ELF-1 (cell line): Measurements from ENCODE around the gene OR4F15.
"Not testable (repeated sequence)": the region's sequence is repeated elsewhere in the genome, so short reads cannot be mapped to it uniquely, and the experiment has no call there.

ENCODE experiments used
- DNase-seq: peaks from one replicate; pipeline ENCODE4 v3.0.0-alpha.2; 2016; ENCODE audit warnings: low read depth, low spot score

Gene OR4F15

GRCh38 chr15:101811902-101812301 lies at the start of gene OR4F15:
Gene OR4F15 (plus strand): TSS chr15:101812202. CDS start chr15:101818187, 5,985 bp downstream.
- DNase-seq, result no peak

- not testable (repeated sequence) for DNase-seq
Measured at GRCh38 chr15:101764669-101765339, 47.2 kb upstream of the OR4F15 start.

- DNase-seq, result not testable (repeated sequence)
Measured at GRCh38 chr15:101765340-101765671, 46.7 kb upstream of the OR4F15 start.

- DNase-seq, result no peak
Measured at GRCh38 chr15:101765772-101766456, 46.1 kb upstream of the OR4F15 start.

GRCh38 chr15:101767083-101767640 lies 44.8 kb upstream of the OR4F15 start:
- DNase-seq, result peak; percentile 18

GRCh38 chr15:101772921-101773320 lies 39.1 kb upstream of the OR4F15 start:
- no peak for DNase-seq

- peak; percentile 14 for DNase-seq
Measured at GRCh38 chr15:101773496-101774100, 38.4 kb upstream of the OR4F15 start.

- DNase-seq, result no peak
Measured at GRCh38 chr15:101775136-101775535, 36.9 kb upstream of the OR4F15 start.

GRCh38 chr15:101778576-101778975 lies 33.4 kb upstream of the OR4F15 start:
- DNase-seq, result not testable (repeated sequence)

GRCh38 chr15:101780225-101780624 lies 31.8 kb upstream of the OR4F15 start:
- DNase-seq, result not testable (repeated sequence)

- DNase-seq, result peak; percentile 44
Measured at GRCh38 chr15:101781928-101782327, 30.1 kb upstream of the OR4F15 start.

GRCh38 chr15:101784644-101785043 lies 27.4 kb upstream of the OR4F15 start:
- DNase-seq, result no peak

- not testable (repeated sequence) for DNase-seq
Measured at GRCh38 chr15:101786422-101786821, 25.6 kb upstream of the OR4F15 start.

- DNase-seq, result not testable (repeated sequence)
Measured at GRCh38 chr15:101788001-101788400, 24.0 kb upstream of the OR4F15 start.

GRCh38 chr15:101788503-101789269 lies 23.3 kb upstream of the OR4F15 start:
- DNase-seq, result not testable (repeated sequence)

- DNase-seq, result not testable (repeated sequence)
Measured at GRCh38 chr15:101790748-101791147, 21.3 kb upstream of the OR4F15 start.

- not testable (repeated sequence) for DNase-seq
Measured at GRCh38 chr15:101793981-101794380, 18.0 kb upstream of the OR4F15 start.

- no peak for DNase-seq
Measured at GRCh38 chr15:101795455-101795854, 16.5 kb upstream of the OR4F15 start.

GRCh38 chr15:101799665-101800064 lies 12.3 kb upstream of the OR4F15 start:
- DNase-seq, result no peak

GRCh38 chr15:101801048-101801447 lies 11.0 kb upstream of the OR4F15 start:
- DNase-seq, result no peak

GRCh38 chr15:101803209-101803608 lies 8.8 kb upstream of the OR4F15 start, which contains the start of gene OR4F6:
Gene OR4F6 (plus strand): TSS chr15:101803509. CDS start chr15:101805720, 2,211 bp downstream.
- DNase-seq, result no peak

- DNase-seq, result no peak
Measured at GRCh38 chr15:101803676-101804075, 8.3 kb upstream of the OR4F15 start.
